SU-DHL-6 (cell line): ENCODE measurements around the gene SLC35B3.
"Not testable (repeated sequence)": the region's sequence is repeated elsewhere in the genome, so short reads cannot be mapped to it uniquely, and the experiment has no call there.

ENCODE experiments used
- CTCF ChIP-seq: fragments of 200-600 bp; sonication (generic); IDR thresholded peaks from one replicate; pipeline ENCODE4 v1.5.1; 2017; ENCODE audit warnings: antibody characterized with exemption, mild to moderate bottlenecking, low read length, moderate library complexity; ENCODE audit not compliant: insufficient read depth, poor library complexity, severe bottlenecking
- EZH2phosphoT487 ChIP-seq: fragments of 200-600 bp; sonication (generic), shearing (Covaris generic); conservative IDR thresholded peaks from 2 replicates; pipeline ENCODE4 v1.6.1; 2018; ENCODE audit warnings: mild to moderate bottlenecking, antibody characterized with exemption, low read length, moderate library complexity, mixed read lengths

GRCh38 chr6:8405946-8406345 is 29.4 kb downstream of the SLC35B3 start:
- TF ChIP-seq CTCF, EZH2phosphoT487: not testable (repeated sequence)
